ENCODE measurements around the gene TIMM21.

- TF ChIP-seq EZH2 (IDR thresholded peaks at IDR 0.05; ENCODE audit: borderline replicate concordance, low read depth, low read length, severe bottlenecking) (no peak), CTCF (IDR thresholded peaks at IDR 0.05; ENCODE audit: borderline replicate concordance, extremely low read depth, low read length, poor library complexity, severe bottlenecking) (no peak)
Observed at GRCh38 chr18:74146756-74147155, 1.6 kb upstream of the TIMM21 start.

All from DND-41 (cell line).